Loucy (cell line): ENCODE results near the gene PTPRN2.

Experiments used
- EZH2phosphoT487 ChIP-seq: fragments of 200-600 bp; IDR thresholded peaks from 2 replicates; pipeline ENCODE4 v1.6.1; 2018; ENCODE audit warnings: antibody characterized with exemption, mild to moderate bottlenecking, moderate library complexity, borderline replicate concordance
- TF ChIP-seq, protein P1 (sequence below): fragments of 200-600 bp; sonication (generic); conservative IDR thresholded peaks from 2 replicates; pipeline ENCODE4 v1.5.1; 2014; ENCODE audit warnings: mild to moderate bottlenecking, antibody characterized with exemption, low read length

DNA sequence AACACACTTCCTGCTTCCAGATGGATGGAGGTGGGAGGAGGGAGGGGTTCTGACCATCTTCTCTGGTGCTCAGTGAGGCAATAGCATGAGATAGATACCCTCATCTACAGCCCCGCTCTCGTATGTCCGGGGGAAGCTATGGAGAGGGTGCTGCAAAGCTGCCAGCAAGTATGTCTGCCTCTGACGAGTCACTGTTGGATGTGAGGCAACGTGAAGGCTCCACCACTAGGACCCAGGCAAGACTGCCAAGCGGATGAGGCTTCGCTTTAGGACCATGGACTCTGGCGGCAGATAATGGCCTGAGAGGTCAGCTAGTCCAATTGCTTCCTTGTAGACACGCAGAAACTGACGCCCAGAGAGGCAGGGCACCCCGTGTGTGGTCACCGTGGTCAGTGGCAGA is 601.6 kb downstream of the PTPRN2 start:
- TF ChIP-seq, protein P1, sequence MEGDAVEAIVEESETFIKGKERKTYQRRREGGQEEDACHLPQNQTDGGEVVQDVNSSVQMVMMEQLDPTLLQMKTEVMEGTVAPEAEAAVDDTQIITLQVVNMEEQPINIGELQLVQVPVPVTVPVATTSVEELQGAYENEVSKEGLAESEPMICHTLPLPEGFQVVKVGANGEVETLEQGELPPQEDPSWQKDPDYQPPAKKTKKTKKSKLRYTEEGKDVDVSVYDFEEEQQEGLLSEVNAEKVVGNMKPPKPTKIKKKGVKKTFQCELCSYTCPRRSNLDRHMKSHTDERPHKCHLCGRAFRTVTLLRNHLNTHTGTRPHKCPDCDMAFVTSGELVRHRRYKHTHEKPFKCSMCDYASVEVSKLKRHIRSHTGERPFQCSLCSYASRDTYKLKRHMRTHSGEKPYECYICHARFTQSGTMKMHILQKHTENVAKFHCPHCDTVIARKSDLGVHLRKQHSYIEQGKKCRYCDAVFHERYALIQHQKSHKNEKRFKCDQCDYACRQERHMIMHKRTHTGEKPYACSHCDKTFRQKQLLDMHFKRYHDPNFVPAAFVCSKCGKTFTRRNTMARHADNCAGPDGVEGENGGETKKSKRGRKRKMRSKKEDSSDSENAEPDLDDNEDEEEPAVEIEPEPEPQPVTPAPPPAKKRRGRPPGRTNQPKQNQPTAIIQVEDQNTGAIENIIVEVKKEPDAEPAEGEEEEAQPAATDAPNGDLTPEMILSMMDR, result no peak
- TF ChIP-seq EZH2phosphoT487, result no peak
